Measurements from ENCODE around the gene C1orf174. TPM values are rescaled to one million over a fixed set of nuclear protein-coding genes. Genes with fewer than 3 reads are reported as not detected.

The C1orf174 gene
- total and polyA plus RNA-seq, 8 donors = 6.7 to 11.6 (median 9.2) TPM

DNA sequence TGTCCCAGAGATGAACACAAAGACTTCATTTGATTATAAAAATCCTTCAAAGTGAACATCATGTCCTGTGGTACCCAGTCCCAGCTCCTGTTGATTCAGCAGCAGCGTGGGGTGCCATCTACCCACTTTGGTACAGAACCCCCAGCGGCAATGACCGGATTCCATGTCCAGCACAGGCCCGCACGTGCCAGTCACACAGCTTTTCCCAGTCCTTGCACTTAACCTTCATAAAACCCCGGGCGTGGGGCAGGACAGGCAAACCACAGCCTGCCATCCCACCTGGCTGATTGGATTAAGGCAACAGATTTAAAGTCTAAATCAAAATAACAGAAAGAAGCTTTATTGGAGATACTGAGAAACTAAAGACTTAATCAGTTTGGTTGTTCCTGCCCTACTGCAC is 58.6 kb downstream of the C1orf174 start:
- intact Hi-C loops (cut with DNase I) = no loop called here
- Histone ChIP-seq H3K9me3 (no peaks in the 10 kb centered on the region), H3K4me1 (no peaks in the 10 kb centered on the region), H3K27me3 (no peaks in the 10 kb centered on the region), H3K4me3 (no peak overlapping the region), H3K36me3 (peaks cover 0 to 58% (median 18%) of the 10 kb centered on the region in 3 donors), H3K27ac (no peak overlapping the region)
- TF ChIP-seq, protein P1, sequence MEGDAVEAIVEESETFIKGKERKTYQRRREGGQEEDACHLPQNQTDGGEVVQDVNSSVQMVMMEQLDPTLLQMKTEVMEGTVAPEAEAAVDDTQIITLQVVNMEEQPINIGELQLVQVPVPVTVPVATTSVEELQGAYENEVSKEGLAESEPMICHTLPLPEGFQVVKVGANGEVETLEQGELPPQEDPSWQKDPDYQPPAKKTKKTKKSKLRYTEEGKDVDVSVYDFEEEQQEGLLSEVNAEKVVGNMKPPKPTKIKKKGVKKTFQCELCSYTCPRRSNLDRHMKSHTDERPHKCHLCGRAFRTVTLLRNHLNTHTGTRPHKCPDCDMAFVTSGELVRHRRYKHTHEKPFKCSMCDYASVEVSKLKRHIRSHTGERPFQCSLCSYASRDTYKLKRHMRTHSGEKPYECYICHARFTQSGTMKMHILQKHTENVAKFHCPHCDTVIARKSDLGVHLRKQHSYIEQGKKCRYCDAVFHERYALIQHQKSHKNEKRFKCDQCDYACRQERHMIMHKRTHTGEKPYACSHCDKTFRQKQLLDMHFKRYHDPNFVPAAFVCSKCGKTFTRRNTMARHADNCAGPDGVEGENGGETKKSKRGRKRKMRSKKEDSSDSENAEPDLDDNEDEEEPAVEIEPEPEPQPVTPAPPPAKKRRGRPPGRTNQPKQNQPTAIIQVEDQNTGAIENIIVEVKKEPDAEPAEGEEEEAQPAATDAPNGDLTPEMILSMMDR (IDR thresholded peaks at IDR 0.05) = no peak
- ATAC-seq (no peak), DNase-seq (peak in 1 of 6 donors; percentile 18), FAIRE-seq (no peak)
- 98 to 99% methylated on average over 7 of the region's 7 CpGs for WGBS, 2 donors

Other genes starting within 250 kb of the C1orf174 start
- gene TP73, start 247.8 kb downstream of the C1orf174 start, total RNA-seq = under 1 TPM; 0.25 to 0.51 (median 0.37) TPM
- under 1 TPM; 0.11 to 0.12 TPM for gene TP73, start 247.8 kb downstream of the C1orf174 start, polyA plus RNA-seq
- gene CCDC27, start 147.8 kb downstream of the C1orf174 start, total RNA-seq = under 1 TPM in 1 of 6 donors, not detected in 5; 0.04 TPM
- gene CCDC27, start 147.8 kb downstream of the C1orf174 start, polyA plus RNA-seq = not detected
- gene SMIM1, start 127.5 kb downstream of the C1orf174 start, total RNA-seq = 1 to 10 TPM; 3.1 to 6.8 (median 5.8) TPM
- gene SMIM1, start 127.5 kb downstream of the C1orf174 start, polyA plus RNA-seq = 10 to 100 TPM; 10.3 to 15.1 TPM
- 10 to 100 TPM; 21.1 to 34.3 (median 27.5) TPM for gene LRRC47, start 103.8 kb downstream of the C1orf174 start, total RNA-seq
- 10 to 100 TPM; 15.7 to 24.6 TPM for gene LRRC47, start 103.8 kb downstream of the C1orf174 start, polyA plus RNA-seq
- 10 to 100 TPM; 22.6 to 37.7 (median 26.4) TPM for gene CEP104, start 43.1 kb downstream of the C1orf174 start, total RNA-seq
- gene CEP104, start 43.1 kb downstream of the C1orf174 start, polyA plus RNA-seq = 10 to 100 TPM in 1 of 2 donors, 1 to 10 TPM in 1; 9.2 to 10.3 TPM
- gene DFFB, start 42.8 kb downstream of the C1orf174 start, total RNA-seq = 1 to 10 TPM; 3.3 to 6.4 (median 4.3) TPM
- gene DFFB, start 42.8 kb downstream of the C1orf174 start, polyA plus RNA-seq = 1 to 10 TPM; 7.3 to 8.6 TPM

Data from pancreas (tissue), 10 donors.